ENCODE data around the gene ARHGAP23. TPM values are rescaled to one million over a fixed set of nuclear protein-coding genes. Genes with fewer than 3 reads are reported as not detected.
A peak's percentile ranks its signal among the peaks of the same experiment; 100 is the strongest.
"Not testable (repeated sequence)": the region's sequence is repeated elsewhere in the genome, so short reads cannot be mapped to it uniquely, and the experiment has no call there.

ARHGAP23 gene
- total RNA-seq, 1 experiment from 2014 or later = 140 TPM

- H3K4me3 Mint-ChIP-seq (ENCODE audit: low read depth, unreplicated experiment) = not testable (repeated sequence)
Measured at GRCh38 chr17:38492067-38493040, 64.1 kb downstream of the ARHGAP23 start.

GRCh38 chr17:38494152-38494551 is 65.9 kb downstream of the ARHGAP23 start:
- DNase-seq; H3K4me1 Mint-ChIP-seq (ENCODE audit: low read depth, unreplicated experiment); H3K27ac Mint-ChIP-seq (ENCODE audit: unreplicated experiment); H3K9me3 Mint-ChIP-seq (ENCODE audit: low read depth, unreplicated experiment); H3K27me3 Mint-ChIP-seq (ENCODE audit: unreplicated experiment); CTCF ChIA-PET; BruUV-seq (replicated peaks); H3K4me3 Mint-ChIP-seq (ENCODE audit: low read depth, unreplicated experiment): not testable (repeated sequence)
- intact Hi-C loops (cut with micrococcal nuclease; ENCODE audit: unreplicated experiment) = loop anchor here (5.0 kb wide), 1 partner anchor 43 kb away; no protein-coding TSS in a partner anchor
- H3K36me3 Mint-ChIP-seq (ENCODE audit: insufficient read depth, unreplicated experiment) = peaks cover 40% of the 10 kb centered on the region

More at GRCh38 chr17:38492067-38493040, 64.1 kb downstream of the ARHGAP23 start:
- H3K27ac Mint-ChIP-seq (ENCODE audit: unreplicated experiment); H3K4me1 Mint-ChIP-seq (ENCODE audit: low read depth, unreplicated experiment); H3K9me3 Mint-ChIP-seq (ENCODE audit: low read depth, unreplicated experiment); H3K27me3 Mint-ChIP-seq (ENCODE audit: unreplicated experiment); BruUV-seq (replicated peaks): not testable (repeated sequence)
- peak; percentile 91 for TF ChIP-seq CTCF (IDR thresholded peaks at IDR 0.05; ENCODE audit: unreplicated experiment)
- CTCF ChIA-PET = interaction anchor here (0.7 to 2.7 kb wide), 7 partner anchors 12 to 176 kb away, joined by 3 to 13 read pairs (median 3); no protein-coding TSS in a partner anchor
- intact Hi-C loops (cut with micrococcal nuclease; ENCODE audit: unreplicated experiment) = loop anchor here (1.0 to 5.0 kb wide), 5 partner anchors 45 to 175 kb away; no protein-coding TSS in a partner anchor
- peak; percentile 100 for DNase-seq
- peaks cover 42% of the 10 kb centered on the region for H3K36me3 Mint-ChIP-seq (ENCODE audit: insufficient read depth, unreplicated experiment)

- intact Hi-C loops (cut with micrococcal nuclease; ENCODE audit: unreplicated experiment); H3K27me3 Mint-ChIP-seq (ENCODE audit: unreplicated experiment); BruUV-seq (replicated peaks); H3K9me3 Mint-ChIP-seq (ENCODE audit: low read depth, unreplicated experiment); H3K4me3 Mint-ChIP-seq (ENCODE audit: low read depth, unreplicated experiment); H3K27ac Mint-ChIP-seq (ENCODE audit: unreplicated experiment); DNase-seq; H3K4me1 Mint-ChIP-seq (ENCODE audit: low read depth, unreplicated experiment): not testable (repeated sequence)
- CTCF ChIA-PET = interaction anchor here (1.7 kb wide), 1 partner anchor 61 kb away, joined by 7 read pairs; no protein-coding TSS in a partner anchor
- H3K36me3 Mint-ChIP-seq (ENCODE audit: insufficient read depth, unreplicated experiment) = peaks cover 34% of the 10 kb centered on the region
Measured at GRCh38 chr17:38497656-38498055, 69.4 kb downstream of the ARHGAP23 start.

- Mint-ChIP-seq H3K4me3 (ENCODE audit: low read depth, unreplicated experiment) (no peak overlapping the region), H3K4me1 (ENCODE audit: low read depth, unreplicated experiment) (no peaks in the 10 kb centered on the region), H3K36me3 (ENCODE audit: insufficient read depth, unreplicated experiment) (peaks cover 36% of the 10 kb centered on the region), H3K9me3 (ENCODE audit: low read depth, unreplicated experiment) (no peaks in the 10 kb centered on the region), H3K27ac (ENCODE audit: unreplicated experiment) (no peak overlapping the region), H3K27me3 (ENCODE audit: unreplicated experiment) (no peaks in the 10 kb centered on the region)
- CTCF ChIA-PET = interaction anchor here (1.7 kb wide), 1 partner anchor 60 kb away, joined by 7 read pairs; no protein-coding TSS in a partner anchor
- no TSS peak for BruUV-seq (replicated peaks)
- no peak for DNase-seq
- peak; percentile 41 for TF ChIP-seq CTCF (IDR thresholded peaks at IDR 0.05; ENCODE audit: unreplicated experiment)
- intact Hi-C loops (cut with micrococcal nuclease; ENCODE audit: unreplicated experiment) = no loop called here
Measured at GRCh38 chr17:38498353-38498752, 70.1 kb downstream of the ARHGAP23 start.

GRCh38 chr17:38499230-38499629 is 71.0 kb downstream of the ARHGAP23 start:
- CTCF ChIA-PET; H3K4me3 Mint-ChIP-seq (ENCODE audit: low read depth, unreplicated experiment); H3K9me3 Mint-ChIP-seq (ENCODE audit: low read depth, unreplicated experiment); H3K27ac Mint-ChIP-seq (ENCODE audit: unreplicated experiment); BruUV-seq (replicated peaks); H3K4me1 Mint-ChIP-seq (ENCODE audit: low read depth, unreplicated experiment); H3K27me3 Mint-ChIP-seq (ENCODE audit: unreplicated experiment); intact Hi-C loops (cut with micrococcal nuclease; ENCODE audit: unreplicated experiment); DNase-seq: not testable (repeated sequence)
- H3K36me3 Mint-ChIP-seq (ENCODE audit: insufficient read depth, unreplicated experiment) = peaks cover 41% of the 10 kb centered on the region

- H3K27ac Mint-ChIP-seq (ENCODE audit: unreplicated experiment); H3K27me3 Mint-ChIP-seq (ENCODE audit: unreplicated experiment); H3K4me3 Mint-ChIP-seq (ENCODE audit: low read depth, unreplicated experiment); BruUV-seq (replicated peaks); intact Hi-C loops (cut with micrococcal nuclease; ENCODE audit: unreplicated experiment); CTCF ChIA-PET; H3K9me3 Mint-ChIP-seq (ENCODE audit: low read depth, unreplicated experiment); DNase-seq; H3K4me1 Mint-ChIP-seq (ENCODE audit: low read depth, unreplicated experiment): not testable (repeated sequence)
- H3K36me3 Mint-ChIP-seq (ENCODE audit: insufficient read depth, unreplicated experiment) = peaks cover 48% of the 10 kb centered on the region
Measured at GRCh38 chr17:38501718-38502117, 73.5 kb downstream of the ARHGAP23 start.

- intact Hi-C loops (cut with micrococcal nuclease; ENCODE audit: unreplicated experiment); H3K9me3 Mint-ChIP-seq (ENCODE audit: low read depth, unreplicated experiment); H3K4me1 Mint-ChIP-seq (ENCODE audit: low read depth, unreplicated experiment); H3K27me3 Mint-ChIP-seq (ENCODE audit: unreplicated experiment); H3K27ac Mint-ChIP-seq (ENCODE audit: unreplicated experiment); DNase-seq; H3K4me3 Mint-ChIP-seq (ENCODE audit: low read depth, unreplicated experiment); BruUV-seq (replicated peaks): not testable (repeated sequence)
- H3K36me3 Mint-ChIP-seq (ENCODE audit: insufficient read depth, unreplicated experiment) = peaks cover 46% of the 10 kb centered on the region
- CTCF ChIA-PET = interaction anchor here (0.9 kb wide), 1 partner anchor 164 kb away, joined by 3 read pairs; no protein-coding TSS in a partner anchor
Measured at GRCh38 chr17:38503286-38503913, 75.1 kb downstream of the ARHGAP23 start.

Data from Calu3 (cell line).